Activated naive CD4-positive, alpha-beta T cell (primary cell): ENCODE measurements around the gene SLC4A3.

Experiments used
- DNase-seq, 4 experiments: peaks; one replicate each; lab custom pipeline; 2025; lab: John Stamatoyannopoulos, UW

The SLC4A3 gene

GRCh38 chr2:219631904-219632759 lies 4.7 kb downstream of the SLC4A3 start:
- DNase-seq = no peak

GRCh38 chr2:219632760-219633105 lies 5.3 kb downstream of the SLC4A3 start:
- DNase-seq = no peak

- DNase-seq = no peak
Measured at GRCh38 chr2:219633276-219634065, 6.0 kb downstream of the SLC4A3 start.

GRCh38 chr2:219634171-219634940 lies 6.9 kb downstream of the SLC4A3 start:
- DNase-seq = no peak

DNA sequence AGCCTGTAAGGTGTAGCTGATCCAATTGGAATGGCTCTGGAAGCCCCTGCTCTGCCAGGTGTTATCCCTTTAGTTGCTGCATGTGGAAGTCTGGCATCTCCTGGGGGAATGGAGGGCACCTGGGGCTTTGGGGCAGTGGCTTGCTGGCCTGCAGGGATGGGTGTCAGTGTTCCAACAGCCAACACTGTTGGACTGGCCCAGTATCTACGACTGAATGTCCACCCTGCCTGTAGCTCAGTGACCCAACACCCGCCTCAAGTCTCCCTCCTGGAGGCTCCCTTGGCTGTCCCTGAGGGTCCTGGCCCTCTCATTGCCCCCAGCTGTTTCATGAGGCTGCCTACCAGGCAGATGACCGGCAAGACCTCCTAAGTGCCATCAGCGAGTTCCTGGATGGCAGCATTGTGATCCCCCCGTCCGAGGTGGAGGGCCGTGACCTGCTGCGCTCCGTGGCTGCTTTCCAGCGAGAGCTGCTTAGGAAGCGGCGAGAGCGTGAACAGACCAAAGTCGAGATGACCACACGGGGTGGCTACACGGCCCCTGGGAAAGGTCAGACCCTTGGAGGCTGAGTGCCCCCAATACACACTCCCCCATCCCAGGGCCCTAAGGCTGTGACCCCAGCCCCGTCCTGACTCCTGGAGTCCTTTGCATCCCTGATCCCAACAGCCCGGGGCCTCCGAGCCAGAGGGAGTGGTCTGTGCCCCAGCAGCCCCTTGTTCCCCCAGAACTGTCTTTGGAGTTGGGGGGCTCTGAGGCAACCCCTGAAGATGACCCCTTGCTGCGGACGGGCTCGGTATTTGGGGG lies 7.7 kb downstream of the SLC4A3 start:
- DNase-seq = no peak

- DNase-seq = no peak
Measured at GRCh38 chr2:219636144-219636915, 8.9 kb downstream of the SLC4A3 start.

GRCh38 chr2:219636941-219637841 lies 9.8 kb downstream of the SLC4A3 start:
- DNase-seq = no peak

DNA sequence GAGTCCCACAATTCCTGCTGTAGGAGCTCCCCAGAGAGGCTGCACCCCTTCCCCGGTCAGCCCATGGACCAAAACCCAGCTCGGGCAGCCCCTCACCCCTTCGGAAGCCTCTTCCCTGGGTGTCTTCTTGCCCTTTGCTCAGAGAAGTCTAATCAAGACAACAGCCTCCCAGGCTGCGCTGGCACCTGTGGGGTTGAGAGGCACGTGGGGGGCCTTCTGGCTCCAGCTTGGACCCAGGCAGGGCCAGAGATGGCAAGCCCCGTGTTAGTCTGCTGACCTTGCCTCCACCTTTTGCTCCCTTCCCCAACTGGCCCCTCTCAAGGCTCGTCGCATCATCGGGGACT lies 10.4 kb downstream of the SLC4A3 start:
- DNase-seq = no peak

DNA sequence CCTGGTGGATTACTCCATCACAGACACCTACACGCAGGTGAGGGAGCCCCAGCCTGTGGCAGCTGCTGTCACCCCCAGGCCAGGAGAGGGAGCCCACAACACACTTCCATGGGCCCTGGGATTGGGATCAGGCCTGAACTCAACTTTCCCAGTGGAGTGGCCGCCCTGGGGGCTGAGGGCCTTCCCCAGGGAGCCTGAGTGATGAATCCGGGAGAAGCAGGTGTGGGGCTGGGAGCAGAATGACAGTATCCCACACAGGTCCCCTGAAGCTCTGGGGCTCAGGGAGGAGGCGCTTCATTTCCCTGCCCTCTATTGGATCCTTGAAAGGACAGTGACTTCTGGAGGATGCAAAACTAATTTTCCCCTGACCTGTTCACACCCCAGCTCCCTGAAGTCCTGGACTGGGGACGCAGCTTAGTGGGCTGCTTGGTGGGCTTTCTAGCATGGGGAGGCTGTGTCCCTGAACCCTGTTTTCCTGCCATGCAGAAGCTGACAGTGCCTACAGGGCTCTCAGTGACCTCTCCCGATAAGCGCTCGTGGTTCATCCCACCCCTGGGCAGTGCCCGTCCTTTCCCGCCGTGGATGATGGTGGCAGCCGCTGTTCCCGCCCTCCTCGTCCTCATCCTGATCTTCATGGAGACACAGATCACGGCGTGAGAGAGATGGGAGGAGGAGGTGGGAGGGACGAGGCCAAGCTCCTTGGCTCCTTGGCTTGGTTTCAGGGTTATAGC lies 11.0 kb downstream of the SLC4A3 start:
- DNase-seq = no peak

GRCh38 chr2:219638948-219639755 lies 11.7 kb downstream of the SLC4A3 start:
- no peak for DNase-seq

DNA sequence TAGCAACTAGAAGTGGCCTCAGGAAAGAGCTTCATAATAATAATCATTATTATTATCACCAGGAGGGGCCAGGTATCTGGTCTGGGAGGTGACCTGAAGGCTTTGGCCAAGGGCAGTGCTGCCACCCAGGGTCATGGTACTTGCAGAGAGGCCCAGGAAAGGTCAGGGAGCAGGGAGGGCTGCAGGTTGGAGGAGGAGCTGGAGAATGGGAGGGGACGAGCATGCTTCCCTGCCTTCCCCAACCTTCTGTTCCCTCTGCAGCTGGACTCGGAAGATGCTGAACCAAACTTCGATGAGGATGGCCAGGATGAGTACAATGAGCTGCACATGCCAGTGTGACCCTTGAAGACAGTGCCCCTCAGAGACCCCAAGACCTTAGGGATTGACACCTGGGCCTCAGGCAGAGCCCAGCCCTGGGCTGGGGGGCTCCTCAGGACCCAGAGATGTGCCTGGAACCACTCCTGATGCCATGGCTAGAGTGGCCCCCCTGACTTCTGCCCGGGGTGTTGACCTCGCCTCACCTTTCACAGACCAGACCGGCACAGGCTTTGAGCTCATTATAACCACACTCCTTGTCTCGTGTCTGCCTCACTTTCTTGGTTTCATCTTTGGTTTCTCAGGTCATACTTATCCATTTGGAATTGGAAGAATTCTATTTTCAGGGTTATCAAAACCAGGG lies 14.1 kb downstream of the SLC4A3 start:
- DNase-seq = no peak

GRCh38 chr2:219642069-219642454 lies 14.6 kb downstream of the SLC4A3 start:
- no peak for DNase-seq

DNA sequence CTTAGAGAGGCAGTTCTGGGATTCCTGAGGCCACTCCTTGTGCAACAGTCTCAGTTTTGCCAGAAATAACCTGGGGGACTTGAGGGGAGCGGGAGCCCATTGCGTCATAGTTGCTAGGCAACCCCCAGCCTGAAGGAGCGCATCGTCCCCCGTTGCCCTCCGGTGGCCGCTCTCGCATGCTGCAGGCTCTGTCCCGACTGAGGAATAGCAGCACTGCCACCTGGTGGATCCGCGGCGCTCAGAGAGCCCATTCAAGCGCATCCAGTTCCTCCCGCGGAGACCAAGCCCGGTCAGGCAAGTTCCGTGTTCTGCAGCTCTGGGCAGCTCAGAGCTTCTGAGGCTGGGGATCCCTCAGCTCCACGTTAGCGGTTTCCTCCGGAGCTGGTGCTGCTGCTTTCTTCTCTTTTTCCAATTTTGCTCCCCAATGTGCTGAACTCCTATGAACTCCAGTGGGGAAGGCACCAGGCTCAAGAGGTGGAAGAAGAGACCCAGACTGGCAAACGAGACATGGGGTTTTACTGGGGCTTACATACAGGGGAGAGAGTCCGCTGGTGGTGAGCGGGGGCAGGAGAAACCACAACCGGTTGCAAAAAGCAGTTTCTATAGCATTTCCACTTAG lies 15.1 kb downstream of the SLC4A3 start:
- peak; percentile 46 to 81 (median 72) for DNase-seq

DNA sequence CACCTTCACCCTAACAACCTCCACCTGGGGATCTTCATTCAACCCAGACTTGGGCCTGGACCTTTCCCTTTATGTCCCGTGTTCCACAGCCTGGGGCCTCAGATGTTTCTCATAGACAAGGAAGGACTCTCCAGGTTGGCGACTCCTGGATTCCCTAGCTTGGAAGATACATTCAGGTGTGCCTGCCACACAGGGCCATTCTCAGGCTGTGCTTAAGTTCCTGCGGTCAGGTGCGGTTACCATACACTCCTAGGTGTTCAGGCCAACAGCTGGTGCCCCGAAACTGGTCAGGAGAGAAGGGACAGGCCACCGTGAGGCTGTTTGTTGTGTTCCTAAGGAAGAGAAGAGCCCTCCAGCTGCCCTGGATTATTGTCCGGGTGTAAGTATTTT lies 15.6 kb downstream of the SLC4A3 start:
- no peak for DNase-seq

GRCh38 chr2:219643788-219644398 lies 16.5 kb downstream of the SLC4A3 start:
- no peak for DNase-seq

DNA sequence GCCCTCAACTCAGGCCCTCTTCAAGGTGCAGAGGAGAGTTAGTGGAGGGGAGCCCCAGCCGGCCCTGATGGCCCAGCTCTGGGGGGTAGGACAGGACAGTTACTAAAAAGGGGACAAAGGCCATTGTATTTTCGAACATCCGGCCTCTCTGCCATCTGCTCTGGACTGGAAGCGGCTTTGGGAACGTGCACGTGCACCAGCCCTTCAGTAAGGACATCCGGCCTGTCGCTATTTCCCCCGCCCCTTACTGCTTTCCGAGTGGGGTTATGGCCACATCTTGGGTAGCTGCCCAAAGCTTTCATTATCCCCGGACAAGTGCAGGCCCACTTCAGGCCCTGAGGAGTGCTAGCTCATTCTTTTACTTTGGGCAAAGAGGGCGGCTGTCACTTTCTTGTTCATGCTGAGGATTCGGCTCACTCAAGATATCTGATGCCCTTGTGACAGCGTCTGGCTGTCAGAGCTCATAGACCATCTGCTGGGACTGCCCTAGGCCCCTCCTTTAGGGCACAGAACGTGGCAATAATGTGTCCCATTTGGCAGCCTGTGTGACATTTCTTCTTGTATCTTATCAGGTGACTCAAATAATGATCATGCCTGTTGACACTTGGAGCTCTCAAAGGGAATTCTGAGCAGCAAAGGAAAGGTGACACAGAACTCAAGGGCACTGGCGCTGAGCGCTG lies 17.5 kb downstream of the SLC4A3 start:
- no peak for DNase-seq
